ENCODE results near the gene ZNF292.
"Not testable (repeated sequence)": the region's sequence is repeated elsewhere in the genome, so short reads cannot be mapped to it uniquely, and the experiment has no call there.

The ZNF292 gene

GRCh38 chr6:87200469-87201175, 45.3 kb downstream of the ZNF292 start:
- peak; percentile 49 for DNase-seq (ENCODE audit: low read depth)
- no peak overlapping the region for H3K4me3 ChIP-seq (ENCODE audit: low read depth, low read length)

GRCh38 chr6:87203448-87204023, 48.2 kb downstream of the ZNF292 start:
- no peak overlapping the region for H3K4me3 ChIP-seq (ENCODE audit: low read depth, low read length)
- DNase-seq (ENCODE audit: low read depth) = no peak

GRCh38 chr6:87209812-87210211, 54.4 kb downstream of the ZNF292 start:
- H3K4me3 ChIP-seq (ENCODE audit: low read depth, low read length) = no peak overlapping the region
- DNase-seq (ENCODE audit: low read depth) = no peak

DNA sequence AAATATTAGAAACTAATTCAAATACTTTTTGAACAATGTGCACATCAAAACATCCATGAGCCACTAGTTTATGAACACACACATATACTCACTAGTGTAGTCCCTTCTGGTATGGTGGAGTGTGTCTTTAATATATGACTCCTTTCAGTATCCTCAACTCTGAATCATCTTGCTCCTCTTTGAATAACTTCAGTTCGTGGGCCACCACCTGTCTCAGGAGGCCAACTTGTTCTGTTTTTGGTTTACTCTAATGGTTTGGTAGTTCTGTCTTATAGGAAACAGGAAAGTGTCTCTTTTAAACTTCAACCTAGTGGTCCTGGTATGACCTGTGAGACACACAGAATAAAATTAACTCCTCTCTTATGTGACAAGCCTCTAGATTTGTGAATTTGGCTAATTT, 55.6 kb downstream of the ZNF292 start:
- DNase-seq (ENCODE audit: low read depth) = no peak
- H3K4me3 ChIP-seq (ENCODE audit: low read depth, low read length) = no peak overlapping the region

GRCh38 chr6:87212596-87212995, 57.2 kb downstream of the ZNF292 start:
- no peak overlapping the region for H3K4me3 ChIP-seq (ENCODE audit: low read depth, low read length)

DNA sequence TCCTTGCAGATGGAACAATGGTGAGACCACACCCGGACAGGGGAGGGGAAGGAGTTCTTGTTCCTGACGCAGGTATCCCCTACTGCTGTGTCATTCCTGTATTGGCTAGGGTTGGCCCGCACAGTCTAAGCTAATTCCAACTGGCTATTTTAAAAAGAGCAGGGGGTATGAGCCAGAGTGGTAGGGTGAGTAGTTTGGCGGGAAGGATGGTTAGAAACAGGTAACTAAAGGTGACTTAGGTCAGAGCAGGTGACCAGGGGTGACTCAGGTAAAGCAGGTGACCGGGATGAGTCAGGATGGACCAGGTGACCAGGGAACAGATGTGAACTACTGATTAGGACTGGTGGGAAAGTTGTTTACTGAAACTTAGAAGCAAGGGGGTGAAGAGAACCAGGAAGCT, 58.0 kb downstream of the ZNF292 start:
- no peak for DNase-seq (ENCODE audit: low read depth)
- H3K4me3 ChIP-seq (ENCODE audit: low read depth, low read length) = no peak overlapping the region

More at GRCh38 chr6:87212596-87212995, 57.2 kb downstream of the ZNF292 start:
- DNase-seq (ENCODE audit: low read depth) = no peak

GRCh38 chr6:87214831-87215230, 59.5 kb downstream of the ZNF292 start:
- no peak overlapping the region for H3K4me3 ChIP-seq (ENCODE audit: low read depth, low read length)
- no peak for DNase-seq (ENCODE audit: low read depth)

DNA sequence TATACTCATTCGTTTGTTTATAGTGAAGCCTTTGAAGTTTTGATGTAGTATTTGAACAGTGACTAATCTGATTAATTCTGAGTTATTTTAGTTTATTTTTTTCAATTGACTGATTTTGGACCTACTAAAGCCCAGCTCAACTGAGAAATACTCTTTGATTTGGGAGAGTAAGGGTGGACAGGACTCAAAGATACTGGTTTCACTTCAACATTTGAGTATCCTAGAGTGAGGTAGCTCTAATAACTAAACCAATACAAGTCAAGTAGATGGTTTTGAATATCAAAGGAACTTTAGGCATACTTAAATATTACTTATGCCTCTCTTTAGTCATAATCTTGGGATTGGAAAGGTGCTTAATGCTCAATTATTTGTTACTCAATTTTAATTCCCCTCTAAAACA, 65.6 kb downstream of the ZNF292 start:
- H3K4me3 ChIP-seq (ENCODE audit: low read depth, low read length) = no peak overlapping the region
- no peak for DNase-seq (ENCODE audit: low read depth)

GRCh38 chr6:87222676-87223075, 67.3 kb downstream of the ZNF292 start:
- H3K4me3 ChIP-seq (ENCODE audit: low read depth, low read length) = no peak overlapping the region
- DNase-seq (ENCODE audit: low read depth) = no peak

DNA sequence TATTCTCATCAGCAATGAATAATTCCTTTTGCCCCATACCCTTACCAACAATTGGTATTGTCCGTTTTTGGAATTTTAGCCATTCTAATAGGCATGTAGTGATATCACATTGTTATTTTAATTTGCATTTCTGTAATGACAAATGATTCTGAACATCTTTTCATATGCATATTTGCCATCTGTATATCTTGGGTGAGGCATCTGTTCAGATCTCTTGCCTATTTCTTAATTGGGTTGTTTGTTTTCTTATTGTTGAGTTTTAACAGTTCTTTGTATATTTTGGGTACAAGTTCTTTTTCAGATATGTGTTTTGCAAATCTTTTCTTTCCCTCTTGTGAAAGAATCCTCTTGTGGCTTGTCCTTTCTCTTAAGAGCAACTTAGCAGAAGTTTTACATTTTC, 69.6 kb downstream of the ZNF292 start:
- no peak for DNase-seq (ENCODE audit: low read depth)
- H3K4me3 ChIP-seq (ENCODE audit: low read depth, low read length) = no peak overlapping the region

DNA sequence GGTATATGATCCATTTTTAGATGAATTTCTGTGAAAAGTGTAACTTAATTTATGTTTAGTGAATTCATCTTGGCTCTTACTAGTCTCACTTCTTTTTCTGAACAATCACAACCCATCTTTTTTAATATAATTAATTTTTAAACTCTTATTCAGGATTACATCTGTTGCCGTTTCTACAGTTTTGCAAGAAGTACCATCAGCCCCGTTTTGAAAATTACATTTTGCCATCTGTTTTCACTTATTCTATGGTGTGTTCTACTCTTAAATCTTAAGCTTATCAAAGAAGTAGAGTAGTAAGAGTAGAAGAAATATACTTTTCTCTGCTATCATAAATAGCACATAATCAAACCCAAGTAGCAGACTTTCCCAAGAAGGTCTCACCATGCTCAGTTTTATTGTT, 70.1 kb downstream of the ZNF292 start:
- no peak for DNase-seq (ENCODE audit: low read depth)
- no peak overlapping the region for H3K4me3 ChIP-seq (ENCODE audit: low read depth, low read length)

DNA sequence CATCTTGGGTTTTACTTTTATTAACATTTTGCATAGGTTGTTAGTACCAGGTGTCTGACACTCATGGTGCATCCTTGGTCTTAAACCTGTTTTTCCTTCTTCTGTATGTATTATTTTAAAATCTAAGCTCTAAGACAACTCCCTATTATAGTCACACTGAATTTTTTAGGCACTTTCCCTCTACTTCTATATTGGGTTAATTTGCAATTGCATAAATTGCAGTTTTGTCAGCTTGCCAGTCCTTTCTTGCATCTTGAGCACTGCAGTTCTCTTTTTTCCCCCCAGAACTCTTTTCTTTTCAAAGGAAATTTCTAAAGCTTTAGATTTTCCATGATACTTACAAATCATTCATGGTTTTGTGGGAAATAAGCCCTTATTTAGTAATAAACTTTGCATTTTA, 70.6 kb downstream of the ZNF292 start:
- no peak for DNase-seq (ENCODE audit: low read depth)
- H3K4me3 ChIP-seq (ENCODE audit: low read depth, low read length) = no peak overlapping the region

- no peak overlapping the region for H3K4me3 ChIP-seq (ENCODE audit: low read depth, low read length)
- DNase-seq (ENCODE audit: low read depth) = no peak
Measured at GRCh38 chr6:87230801-87231200, 75.4 kb downstream of the ZNF292 start.

GRCh38 chr6:87237804-87238203, 82.4 kb downstream of the ZNF292 start:
- H3K4me3 ChIP-seq (ENCODE audit: low read depth, low read length) = no peak overlapping the region
- no peak for DNase-seq (ENCODE audit: low read depth)

- H3K4me3 ChIP-seq (ENCODE audit: low read depth, low read length); DNase-seq (ENCODE audit: low read depth): not testable (repeated sequence)
Measured at GRCh38 chr6:87239098-87239635, 83.8 kb downstream of the ZNF292 start.

- no peak for DNase-seq (ENCODE audit: low read depth)
- no peak overlapping the region for H3K4me3 ChIP-seq (ENCODE audit: low read depth, low read length)
Measured at GRCh38 chr6:87241304-87241703, 85.9 kb downstream of the ZNF292 start.

- no peak for DNase-seq (ENCODE audit: low read depth)
- no peak overlapping the region for H3K4me3 ChIP-seq (ENCODE audit: low read depth, low read length)
Measured at GRCh38 chr6:87242311-87242710, 86.9 kb downstream of the ZNF292 start.

DNA sequence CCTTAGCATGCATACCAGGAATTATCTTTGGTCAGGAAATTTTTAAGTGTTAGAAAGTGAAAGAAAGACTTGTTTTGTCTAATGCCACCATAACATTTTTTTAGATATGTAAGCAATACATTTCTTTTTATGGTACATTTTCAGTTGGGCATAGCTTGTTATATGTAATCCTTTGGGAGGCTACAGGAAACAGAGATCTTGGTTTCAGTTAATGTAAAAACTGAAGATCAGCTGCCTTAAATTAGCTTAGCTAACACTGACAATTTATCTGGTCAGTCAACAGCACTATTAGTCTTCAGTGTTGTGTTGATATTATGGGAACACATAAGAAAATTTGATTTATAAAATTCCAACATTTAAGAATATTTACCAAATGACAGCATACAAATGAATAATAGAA, 88.4 kb downstream of the ZNF292 start:
- no peak for DNase-seq (ENCODE audit: low read depth)
- H3K4me3 ChIP-seq (ENCODE audit: low read depth, low read length) = no peak overlapping the region

- H3K4me3 ChIP-seq (ENCODE audit: low read depth, low read length) = no peak overlapping the region
- no peak for DNase-seq (ENCODE audit: low read depth)
Measured at GRCh38 chr6:87244380-87244779, 89.0 kb downstream of the ZNF292 start.

DNA sequence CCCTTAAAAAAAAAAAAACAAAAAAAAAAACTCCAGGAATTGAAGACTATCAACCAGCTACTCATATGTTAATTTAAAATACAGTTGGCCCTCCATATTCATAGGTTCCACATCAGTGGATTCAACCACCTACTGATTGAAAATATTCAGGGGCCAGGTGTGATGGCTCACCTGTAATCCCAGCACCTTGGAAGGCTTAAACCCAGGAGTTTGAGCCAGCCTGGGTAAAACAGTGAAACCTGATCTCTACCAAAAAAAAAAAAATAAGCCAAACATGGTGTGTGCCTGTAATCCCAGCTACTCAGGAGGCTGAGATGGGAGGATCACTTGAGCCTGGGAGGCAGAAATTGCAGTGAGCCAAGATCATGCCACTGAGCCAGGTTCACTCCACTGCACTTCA, 94.7 kb downstream of the ZNF292 start:
- no peak overlapping the region for H3K4me3 ChIP-seq (ENCODE audit: low read depth, low read length)

DNA sequence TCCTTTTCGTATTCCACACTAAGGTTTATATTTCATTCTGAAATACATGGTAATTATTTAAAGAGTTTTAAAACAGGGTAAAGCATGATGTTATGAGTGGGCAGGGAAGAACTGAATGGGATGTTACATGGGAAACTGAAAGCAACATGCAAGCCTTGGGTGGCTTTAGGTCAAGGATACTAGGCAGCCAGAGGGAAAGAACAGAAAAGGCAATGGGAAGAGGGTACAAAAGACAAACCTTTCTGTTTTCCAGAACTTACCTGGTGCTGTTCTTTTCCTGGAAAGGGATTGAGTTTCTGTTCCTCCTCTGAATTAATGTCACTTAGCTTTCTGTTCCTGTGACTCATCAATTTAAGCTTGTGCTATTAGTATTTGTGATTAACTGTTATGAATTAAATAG, 95.9 kb downstream of the ZNF292 start:
- no peak overlapping the region for H3K4me3 ChIP-seq (ENCODE audit: low read depth, low read length)
- DNase-seq (ENCODE audit: low read depth) = no peak

More for the DNA sequence above, 94.7 kb downstream of the ZNF292 start:
- DNase-seq (ENCODE audit: low read depth) = no peak
